ENCODE results near the gene SLC44A4.

SLC44A4 gene

GRCh38 chr6:31814677-31815024 lies 64.1 kb downstream of the SLC44A4 start:
- Histone ChIP-seq H3K4me3 (ENCODE audit: low read length) (peak overlapping the region; percentile 60), H3K27me3 (ENCODE audit: control insufficient read depth, insufficient read depth, low read length) (no peaks in the 10 kb centered on the region), H3K4me1 (ENCODE audit: control insufficient read depth, insufficient read depth, low read length) (peaks cover 28% of the 10 kb centered on the region), H3K36me3 (ENCODE audit: control insufficient read depth, insufficient read depth, low read length) (no peaks in the 10 kb centered on the region), H3K9ac (ENCODE audit: low read length) (peak overlapping the region; percentile 81), H3K9me3 (ENCODE audit: control insufficient read depth, low read length) (no peaks in the 10 kb centered on the region)

GRCh38 chr6:31813465-31813849 lies 65.3 kb downstream of the SLC44A4 start:
- Histone ChIP-seq H3K4me1 (ENCODE audit: control insufficient read depth, insufficient read depth, low read length) (peaks cover 17% of the 10 kb centered on the region), H3K9ac (ENCODE audit: low read length) (peak overlapping the region; percentile 74), H3K36me3 (ENCODE audit: control insufficient read depth, insufficient read depth, low read length) (no peaks in the 10 kb centered on the region), H3K27me3 (ENCODE audit: control insufficient read depth, insufficient read depth, low read length) (no peaks in the 10 kb centered on the region), H3K9me3 (ENCODE audit: control insufficient read depth, low read length) (no peaks in the 10 kb centered on the region), H3K4me3 (ENCODE audit: low read length) (peak overlapping the region; percentile 3)

Measured in mucosa of stomach (tissue), 1 donor.